ENCODE data around the gene GMDS.

Gene GMDS

GRCh38 chr6:1738558-1739081 is 506.8 kb downstream of the GMDS start:
- no peak for TF ChIP-seq ZNF274 (IDR thresholded peaks at IDR 0.05; ENCODE audit: low read depth, low read length)
- H3K4me3 ChIP-seq (ENCODE audit: low read length), result no peak overlapping the region

GRCh38 chr6:1737463-1738311 is 507.7 kb downstream of the GMDS start:
- no peak overlapping the region for H3K4me3 ChIP-seq (ENCODE audit: low read length)
- TF ChIP-seq ZNF274 (IDR thresholded peaks at IDR 0.05; ENCODE audit: low read depth, low read length), result no peak

GRCh38 chr6:1736346-1737105 is 508.9 kb downstream of the GMDS start:
- no peak overlapping the region for H3K4me3 ChIP-seq (ENCODE audit: low read length)

GRCh38 chr6:1735239-1735803 is 510.1 kb downstream of the GMDS start:
- TF ChIP-seq ZNF274 (IDR thresholded peaks at IDR 0.05; ENCODE audit: low read depth, low read length), result no peak
- no peak overlapping the region for H3K4me3 ChIP-seq (ENCODE audit: low read length)

More at GRCh38 chr6:1736346-1737105, 508.9 kb downstream of the GMDS start:
- TF ChIP-seq ZNF274 (IDR thresholded peaks at IDR 0.05; ENCODE audit: low read depth, low read length), result no peak

GRCh38 chr6:1730882-1731281 is 514.5 kb downstream of the GMDS start:
- no peak overlapping the region for H3K4me3 ChIP-seq (ENCODE audit: low read length)
- TF ChIP-seq ZNF274 (IDR thresholded peaks at IDR 0.05; ENCODE audit: low read depth, low read length), result no peak

DNA sequence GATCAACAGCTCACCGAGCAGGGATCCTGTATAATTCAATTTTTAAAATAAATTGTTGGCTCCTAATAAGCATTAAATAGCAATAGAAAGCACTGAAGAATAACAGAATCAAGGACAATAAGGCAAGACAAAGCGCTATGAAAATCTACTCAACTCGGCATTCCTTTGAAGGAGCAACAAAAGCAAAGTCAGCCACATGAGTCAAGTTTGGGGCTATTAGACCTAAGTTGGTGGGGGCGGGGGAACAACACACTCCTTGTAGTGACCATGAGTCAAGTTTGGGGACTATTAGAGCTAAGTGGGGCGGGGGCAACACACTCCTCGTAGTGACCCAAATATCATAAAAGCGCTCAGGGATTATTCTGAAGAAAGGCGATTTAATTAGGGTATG is 515.7 kb downstream of the GMDS start:
- no peak for TF ChIP-seq ZNF274 (IDR thresholded peaks at IDR 0.05; ENCODE audit: low read depth, low read length)

GRCh38 chr6:1729133-1729749 is 516.2 kb downstream of the GMDS start:
- H3K4me3 ChIP-seq (ENCODE audit: low read length), result no peak overlapping the region
- no peak for TF ChIP-seq ZNF274 (IDR thresholded peaks at IDR 0.05; ENCODE audit: low read depth, low read length)

More for the DNA sequence above, 515.7 kb downstream of the GMDS start:
- no peak overlapping the region for H3K4me3 ChIP-seq (ENCODE audit: low read length)

GRCh38 chr6:1726341-1726768 is 519.0 kb downstream of the GMDS start:
- no peak overlapping the region for H3K4me3 ChIP-seq (ENCODE audit: low read length)
- no peak for TF ChIP-seq ZNF274 (IDR thresholded peaks at IDR 0.05; ENCODE audit: low read depth, low read length)

DNA sequence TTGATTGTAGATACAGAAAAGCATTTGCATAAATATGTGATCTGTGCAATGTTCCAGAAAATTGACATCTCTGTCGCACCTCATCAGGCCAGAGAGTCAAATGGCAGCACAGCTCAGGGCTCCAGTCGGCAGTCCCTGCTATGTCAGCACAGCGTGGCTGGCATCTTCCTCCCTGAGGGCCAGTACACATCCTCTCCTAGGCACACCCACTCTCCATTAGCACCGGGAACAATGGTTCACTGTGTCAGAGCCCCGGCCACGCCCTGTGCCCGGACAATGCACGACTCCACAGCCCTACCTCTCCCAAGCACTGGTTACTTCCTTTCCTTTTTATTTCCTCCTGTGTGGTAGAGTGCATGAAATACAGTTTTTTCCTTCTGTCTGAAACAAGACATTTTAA is 520.8 kb downstream of the GMDS start:
- TF ChIP-seq ZNF274 (IDR thresholded peaks at IDR 0.05; ENCODE audit: low read depth, low read length), result no peak
- H3K4me3 ChIP-seq (ENCODE audit: low read length), result no peak overlapping the region

DNA sequence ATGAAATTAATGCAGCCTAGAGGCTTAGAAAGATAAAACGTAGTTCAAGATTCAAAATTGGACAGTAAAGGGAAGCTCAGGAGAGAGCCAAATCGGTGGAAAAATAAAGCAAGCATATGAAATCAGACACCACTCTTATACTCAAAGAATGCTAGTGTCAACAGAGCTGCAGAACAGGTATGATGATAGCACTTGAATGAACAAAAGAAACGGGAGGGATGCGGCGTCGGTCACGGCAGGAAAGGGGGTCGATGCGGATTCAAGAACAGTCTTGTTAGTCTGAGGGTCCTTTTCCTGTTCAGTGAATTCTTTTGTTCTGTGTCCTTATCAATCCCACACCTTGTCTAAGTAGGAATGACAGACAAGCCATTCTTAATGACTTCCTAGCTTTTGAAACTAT is 521.3 kb downstream of the GMDS start:
- no peak for TF ChIP-seq ZNF274 (IDR thresholded peaks at IDR 0.05; ENCODE audit: low read depth, low read length)
- H3K4me3 ChIP-seq (ENCODE audit: low read length), result no peak overlapping the region

GRCh38 chr6:1722801-1723200 is 522.6 kb downstream of the GMDS start:
- TF ChIP-seq ZNF274 (IDR thresholded peaks at IDR 0.05; ENCODE audit: low read depth, low read length), result no peak
- no peak overlapping the region for H3K4me3 ChIP-seq (ENCODE audit: low read length)

DNA sequence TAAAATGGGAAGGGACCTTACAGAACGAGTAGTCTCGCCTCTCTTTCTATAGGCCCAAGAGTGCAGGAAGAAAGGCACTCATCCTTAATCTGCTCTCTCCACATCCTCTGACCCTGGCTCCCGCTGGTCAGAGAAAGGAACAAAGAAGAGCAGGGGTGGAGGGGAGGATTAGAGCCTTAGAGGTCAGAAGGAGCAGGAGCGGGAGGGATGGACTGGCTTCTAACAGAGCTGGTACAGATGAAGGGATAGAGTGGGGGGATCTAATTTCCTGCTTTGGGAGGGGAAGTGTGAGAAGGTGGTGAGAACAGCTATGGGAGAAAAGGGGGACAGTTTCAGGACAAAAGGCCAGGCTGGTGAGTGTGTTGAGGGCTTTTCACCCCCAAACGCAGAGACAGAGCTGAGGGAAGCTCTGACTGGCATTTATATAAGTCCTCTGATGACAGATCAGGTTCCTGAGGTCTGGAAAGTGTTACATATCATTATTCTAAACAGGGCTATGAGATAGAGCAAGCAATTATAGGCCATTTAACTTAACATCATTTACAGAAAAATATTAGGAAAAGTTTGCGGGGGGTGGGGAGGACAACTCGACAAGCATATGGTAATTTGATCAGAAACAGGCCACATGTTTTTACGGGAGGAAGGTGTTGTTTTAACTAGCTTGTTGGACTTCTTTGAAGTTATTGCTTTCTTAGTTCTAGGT is 524.6 kb downstream of the GMDS start:
- TF ChIP-seq ZNF274 (IDR thresholded peaks at IDR 0.05; ENCODE audit: low read depth, low read length), result no peak
- no peak overlapping the region for H3K4me3 ChIP-seq (ENCODE audit: low read length)

- no peak for TF ChIP-seq ZNF274 (IDR thresholded peaks at IDR 0.05; ENCODE audit: low read depth, low read length)
- no peak overlapping the region for H3K4me3 ChIP-seq (ENCODE audit: low read length)
These were observed 525.5 kb downstream of the GMDS start for GRCh38 chr6:1719922-1720321.

All from GM08714 (cell line).